Activated CD4-positive, alpha-beta T cell treated with anti-CD3 and anti-CD28 coated beads, Interleukin-10, Interleukin-2, amounts not matched to agents 100 ng/mL and 50 ng/mL, durations not matched to agents 16 hours and 8 hours (primary cell): ENCODE measurements around the gene SPATA32.

ENCODE experiments used
- DNase-seq: peaks from one replicate; pipeline ENCODE4 v3.0.0-alpha.2; 2020

Gene SPATA32

DNA sequence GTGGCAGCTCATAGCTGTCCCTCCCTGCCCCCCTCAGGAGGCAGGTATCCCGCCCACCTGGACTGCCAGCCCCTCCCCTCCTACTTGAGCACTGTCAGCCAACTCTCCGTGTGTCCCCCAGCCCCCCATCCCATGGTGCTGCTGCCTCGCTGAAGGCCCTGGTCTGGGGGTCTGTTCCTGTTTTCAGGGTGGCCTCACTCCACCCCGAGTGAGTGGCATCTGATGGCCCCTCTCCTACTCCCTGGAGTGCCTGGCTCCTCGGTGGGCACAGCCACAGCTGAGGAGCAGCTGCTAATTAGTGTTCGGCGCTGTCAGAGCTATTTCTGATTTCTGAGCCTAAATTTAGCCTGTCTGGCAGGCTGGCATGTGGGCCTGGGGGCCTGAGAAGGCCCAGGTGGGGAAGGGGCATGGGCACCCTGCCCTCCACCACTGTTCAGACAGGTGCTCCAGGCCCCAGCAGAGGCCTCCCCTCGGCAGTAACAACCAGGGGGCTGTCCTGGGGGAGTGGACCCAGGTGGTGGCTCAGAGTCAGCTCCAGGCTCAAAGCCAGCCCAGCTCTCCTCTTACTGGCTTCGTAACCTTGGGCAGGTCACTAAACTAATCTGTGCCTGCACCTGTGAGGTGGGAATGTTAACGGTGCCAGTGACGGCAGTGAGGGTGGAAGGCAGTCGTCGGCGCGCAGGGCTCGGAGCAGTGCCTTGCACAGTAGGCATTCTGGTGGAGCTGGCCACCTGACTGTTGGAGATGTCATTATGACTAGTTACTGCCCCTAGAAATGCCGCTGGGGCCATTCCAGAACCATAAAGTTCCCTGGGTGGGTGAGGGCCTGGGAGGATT is 33.8 kb downstream of the SPATA32 start:
- DNase-seq: peak; percentile 49

DNA sequence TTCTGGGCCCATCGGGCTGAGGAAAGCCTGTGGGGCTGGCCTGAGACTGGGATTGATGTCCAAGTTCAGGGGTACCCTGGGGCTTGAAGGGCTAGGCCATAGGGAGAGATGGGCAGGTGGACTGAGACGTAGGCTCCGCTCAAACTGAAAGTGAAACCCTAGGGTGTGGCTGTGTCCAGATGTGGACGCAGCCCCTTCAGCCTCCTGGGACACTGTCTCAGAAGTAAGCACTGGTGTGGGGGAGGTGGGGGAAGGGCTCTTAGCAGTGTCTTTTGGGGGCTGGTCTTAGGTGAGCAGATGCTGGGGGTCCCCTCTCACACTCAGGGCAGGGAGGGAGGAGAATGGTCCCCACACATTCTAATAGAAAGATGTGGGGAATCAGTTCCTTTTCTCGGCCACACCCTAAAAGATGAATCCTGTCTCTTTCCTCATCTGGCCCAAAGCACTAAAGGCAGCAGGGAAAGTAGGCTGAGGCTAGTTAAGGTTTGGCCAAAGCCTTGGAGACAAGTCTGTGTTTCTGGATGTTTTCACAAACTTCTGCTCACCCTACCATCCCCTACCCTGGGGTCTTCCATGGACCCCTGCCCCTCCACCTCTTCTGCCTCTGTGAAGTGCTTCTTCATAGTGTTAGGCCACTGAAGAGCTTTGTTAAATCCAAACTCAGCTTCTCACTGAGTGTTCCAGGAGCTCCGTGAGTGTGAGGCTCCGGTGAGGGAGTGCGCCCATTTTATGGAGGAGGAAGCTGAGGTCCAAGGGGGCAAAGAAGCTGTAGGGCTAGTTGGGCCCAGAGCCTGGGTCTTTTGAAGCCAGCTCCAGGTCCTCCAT is 34.6 kb downstream of the SPATA32 start:
- DNase-seq: peak; percentile 59

DNA sequence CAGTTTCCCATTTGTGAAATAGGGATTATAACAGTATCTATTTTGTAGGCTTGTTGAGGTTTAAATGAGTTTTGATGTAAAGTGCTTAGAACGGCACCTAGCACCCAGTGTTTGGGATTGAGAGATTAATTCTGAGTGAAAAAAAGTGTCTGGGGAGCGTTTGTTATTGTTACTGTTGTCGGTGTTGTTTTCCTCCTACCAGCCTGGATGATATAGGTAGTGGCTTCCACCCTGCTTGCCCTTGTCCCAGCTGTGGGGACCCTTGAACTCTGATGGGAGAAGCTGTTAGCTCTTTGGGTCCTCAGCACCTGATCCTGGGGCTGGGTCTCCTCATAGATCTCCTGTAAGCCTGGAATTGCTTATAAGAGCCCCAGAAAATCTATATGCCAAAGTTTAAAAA is 35.3 kb downstream of the SPATA32 start:
- DNase-seq: no peak

DNA sequence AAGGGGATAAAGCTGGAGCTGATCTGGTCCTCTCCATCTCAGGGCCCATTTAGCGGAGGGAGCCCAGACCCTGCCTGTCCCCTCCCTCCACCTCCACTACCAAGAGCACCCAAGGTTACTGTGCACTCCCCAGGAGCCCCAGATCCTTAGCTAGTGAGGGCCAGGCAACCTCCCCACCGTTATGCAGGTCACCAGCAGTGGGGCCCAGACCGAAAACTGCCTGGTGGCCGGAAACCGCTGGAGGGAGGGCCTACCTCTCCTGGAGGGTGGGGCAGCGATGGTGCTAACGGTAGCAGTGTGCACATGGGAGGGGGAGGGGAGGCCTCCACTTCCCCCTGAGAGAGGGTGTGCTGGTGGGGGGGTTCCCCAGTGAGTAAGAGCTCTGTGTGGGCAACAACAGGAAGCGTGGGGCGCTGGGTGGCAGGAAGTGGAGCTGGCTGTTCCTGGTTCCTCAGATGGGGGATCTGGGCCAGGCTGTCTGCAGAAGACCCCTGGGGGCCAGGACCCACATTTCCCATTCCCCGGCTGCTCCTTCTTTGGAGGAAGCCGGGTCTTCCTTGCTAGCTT is 35.8 kb downstream of the SPATA32 start:
- DNase-seq: peak; percentile 99

DNA sequence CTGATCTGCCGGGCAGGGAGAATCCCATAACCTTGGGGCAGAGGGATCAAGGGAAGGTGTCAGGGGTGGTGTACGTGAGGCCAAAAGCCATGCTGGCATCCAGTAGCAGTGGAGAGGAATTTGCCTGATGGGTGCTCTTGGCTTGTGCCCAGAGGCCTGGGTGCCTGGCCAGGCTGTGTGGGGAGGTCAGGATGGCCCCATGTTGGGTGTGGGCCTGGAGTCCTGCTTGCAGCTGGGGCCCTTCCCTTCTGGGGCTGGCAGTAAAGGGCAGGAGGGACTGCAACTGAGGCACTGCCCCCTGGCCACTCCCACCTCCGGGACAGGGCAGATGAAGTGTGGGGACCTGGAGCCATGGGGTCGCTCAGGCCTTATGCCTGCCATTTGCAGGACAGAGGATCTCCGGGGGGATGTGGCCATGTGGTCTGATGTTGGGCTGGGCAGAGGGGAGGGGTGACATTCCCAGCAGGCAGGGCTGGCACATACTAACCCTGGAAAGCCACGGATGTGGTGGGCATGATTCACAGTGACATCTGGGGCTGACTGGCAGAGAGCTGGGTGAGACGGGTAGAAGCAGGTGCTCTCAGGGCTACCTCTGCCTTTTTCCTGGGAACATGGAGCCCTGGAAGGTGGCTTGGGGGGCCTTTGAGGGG is 36.7 kb downstream of the SPATA32 start:
- DNase-seq: peak; percentile 82

DNA sequence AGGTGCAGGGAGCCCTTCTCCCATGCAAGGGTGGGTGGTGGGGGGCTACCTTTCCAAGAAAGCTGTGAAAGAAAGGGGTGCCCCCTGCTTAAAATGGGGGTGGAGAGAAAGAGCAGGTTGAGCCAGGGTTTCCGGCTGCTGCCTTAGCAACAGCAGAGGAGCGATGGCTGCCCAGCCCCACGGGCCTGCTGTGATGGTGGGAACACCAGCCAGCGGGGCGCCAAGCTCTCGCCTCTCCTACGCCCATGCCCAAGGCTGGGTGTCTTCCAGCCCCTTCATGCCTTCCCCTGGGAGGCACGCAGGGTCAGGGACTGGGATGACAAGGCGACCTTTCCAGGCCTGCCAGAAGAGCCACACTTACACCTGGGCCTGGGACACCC is 37.2 kb downstream of the SPATA32 start:
- DNase-seq: peak; percentile 56

DNA sequence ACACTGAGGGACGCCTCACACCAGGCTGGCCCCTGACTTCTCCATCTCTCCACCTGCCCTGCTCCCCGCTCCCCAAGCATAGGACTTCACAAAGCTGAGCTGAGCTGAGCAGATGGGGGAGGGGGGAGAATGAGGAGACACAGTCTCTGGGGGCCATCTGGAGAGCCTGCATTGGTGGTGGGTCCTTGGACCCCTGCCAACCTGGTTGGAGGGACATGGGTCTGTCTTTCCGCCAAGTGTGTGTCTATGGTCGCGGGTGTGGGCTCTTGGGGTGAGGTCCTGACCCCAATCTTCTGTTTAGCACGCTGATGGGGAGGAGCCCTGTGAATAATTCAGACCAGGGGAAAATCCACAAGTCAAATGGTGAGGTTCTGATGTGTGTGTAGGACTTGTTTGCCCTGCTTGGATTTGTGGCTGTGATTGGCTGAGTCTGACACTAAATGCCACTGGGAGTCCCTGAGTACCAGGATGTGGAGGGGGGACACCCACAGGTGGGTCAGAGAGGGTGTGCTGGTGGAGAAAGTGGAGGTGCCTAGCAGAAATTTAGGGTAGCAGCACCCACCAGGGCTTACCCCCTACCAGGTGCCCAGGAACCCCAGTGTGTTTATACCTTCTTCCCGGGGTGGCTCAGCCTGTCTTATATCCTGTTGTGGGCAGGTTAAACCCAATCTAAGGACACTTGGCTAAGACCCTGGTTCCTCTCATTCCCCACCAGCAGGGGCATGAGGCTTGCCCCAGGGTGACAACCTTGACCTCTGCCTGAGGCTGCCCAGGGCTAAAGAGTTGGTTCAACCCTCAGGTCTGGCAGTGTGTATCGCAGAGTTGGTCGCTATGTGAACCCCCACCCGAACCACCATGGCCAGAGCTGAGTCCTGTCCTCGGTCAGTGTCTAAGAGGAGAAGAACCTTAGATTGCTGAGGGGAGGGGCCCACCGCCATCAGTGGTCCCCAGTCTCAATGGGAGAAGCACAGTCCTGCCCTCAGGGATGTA is 38.1 kb downstream of the SPATA32 start:
- DNase-seq: peak; percentile 88

DNA sequence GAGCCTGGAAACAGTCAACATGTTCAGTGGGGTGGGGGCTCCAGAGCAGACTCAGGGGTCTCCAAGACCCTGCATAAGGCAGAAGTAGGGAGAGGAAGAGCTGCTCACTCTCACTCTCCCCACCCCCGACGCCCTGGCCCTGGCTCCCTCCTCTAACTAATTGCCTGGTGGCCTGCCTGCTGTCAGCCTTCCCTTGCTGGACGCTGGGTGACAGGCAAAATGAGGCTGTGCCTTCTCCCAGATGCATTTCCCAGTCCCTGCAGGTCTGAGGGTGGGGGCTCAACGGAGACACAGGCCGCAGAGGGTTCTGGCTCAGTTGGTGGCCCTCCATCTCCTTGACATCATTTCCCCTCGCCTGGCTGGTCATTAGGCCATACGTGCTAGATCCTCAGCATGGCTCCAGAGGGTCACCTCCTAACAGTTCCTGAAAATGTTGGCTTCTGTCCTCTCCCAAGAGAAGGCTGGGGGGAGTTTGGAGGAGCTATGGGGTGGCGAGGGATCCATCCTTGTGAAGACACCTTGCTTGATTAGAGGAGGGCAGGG is 38.8 kb downstream of the SPATA32 start:
- DNase-seq: peak; percentile 32

DNA sequence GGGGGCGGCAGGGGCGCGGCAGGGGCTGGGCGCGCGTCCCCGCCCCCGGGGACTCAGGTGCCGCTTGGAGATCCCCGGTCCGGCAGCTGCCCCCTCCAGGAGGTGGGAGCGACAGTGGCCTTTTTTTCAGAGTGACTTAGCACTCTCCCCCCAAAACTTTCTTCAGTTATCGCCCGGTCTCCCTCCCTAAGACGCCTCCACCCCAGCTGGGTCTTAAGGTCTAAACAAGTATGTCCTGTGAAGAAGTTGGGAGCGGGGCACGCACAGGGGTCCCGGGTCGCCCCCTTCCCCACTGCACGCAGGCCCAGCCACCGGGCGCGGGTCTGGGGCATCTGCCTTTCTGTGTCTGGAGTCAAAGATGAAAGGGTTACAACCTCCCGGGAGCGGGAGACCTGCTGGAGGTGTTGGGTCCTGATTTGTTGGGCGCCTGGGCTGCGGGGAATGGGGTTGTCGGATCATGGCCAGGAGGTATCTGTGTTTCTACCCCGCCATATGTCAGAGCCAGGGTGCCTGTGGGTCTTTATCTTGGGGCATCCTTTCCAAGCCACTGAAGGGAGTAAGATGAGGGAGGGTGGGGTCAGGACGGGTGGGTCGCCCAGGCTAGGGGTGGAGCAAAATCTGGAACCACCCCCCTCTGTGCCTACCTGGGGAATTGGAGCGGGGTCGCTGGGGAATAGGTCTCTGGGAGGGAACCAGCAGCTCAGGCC is 39.5 kb downstream of the SPATA32 start:
- DNase-seq: peak; percentile 81

DNA sequence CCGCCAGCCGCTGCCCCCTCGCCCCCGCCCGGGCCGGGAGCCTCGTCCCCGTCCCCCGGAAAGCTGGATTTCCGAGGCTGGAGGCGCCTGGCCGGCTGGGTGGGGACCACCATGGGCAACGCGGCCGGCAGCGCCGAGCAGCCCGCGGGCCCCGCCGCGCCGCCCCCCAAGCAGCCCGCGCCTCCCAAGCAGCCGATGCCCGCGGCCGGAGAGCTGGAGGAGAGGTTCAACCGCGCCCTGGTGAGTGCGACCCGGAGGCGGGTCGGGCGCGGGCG is 39.9 kb downstream of the SPATA32 start:
- DNase-seq: no peak

DNA sequence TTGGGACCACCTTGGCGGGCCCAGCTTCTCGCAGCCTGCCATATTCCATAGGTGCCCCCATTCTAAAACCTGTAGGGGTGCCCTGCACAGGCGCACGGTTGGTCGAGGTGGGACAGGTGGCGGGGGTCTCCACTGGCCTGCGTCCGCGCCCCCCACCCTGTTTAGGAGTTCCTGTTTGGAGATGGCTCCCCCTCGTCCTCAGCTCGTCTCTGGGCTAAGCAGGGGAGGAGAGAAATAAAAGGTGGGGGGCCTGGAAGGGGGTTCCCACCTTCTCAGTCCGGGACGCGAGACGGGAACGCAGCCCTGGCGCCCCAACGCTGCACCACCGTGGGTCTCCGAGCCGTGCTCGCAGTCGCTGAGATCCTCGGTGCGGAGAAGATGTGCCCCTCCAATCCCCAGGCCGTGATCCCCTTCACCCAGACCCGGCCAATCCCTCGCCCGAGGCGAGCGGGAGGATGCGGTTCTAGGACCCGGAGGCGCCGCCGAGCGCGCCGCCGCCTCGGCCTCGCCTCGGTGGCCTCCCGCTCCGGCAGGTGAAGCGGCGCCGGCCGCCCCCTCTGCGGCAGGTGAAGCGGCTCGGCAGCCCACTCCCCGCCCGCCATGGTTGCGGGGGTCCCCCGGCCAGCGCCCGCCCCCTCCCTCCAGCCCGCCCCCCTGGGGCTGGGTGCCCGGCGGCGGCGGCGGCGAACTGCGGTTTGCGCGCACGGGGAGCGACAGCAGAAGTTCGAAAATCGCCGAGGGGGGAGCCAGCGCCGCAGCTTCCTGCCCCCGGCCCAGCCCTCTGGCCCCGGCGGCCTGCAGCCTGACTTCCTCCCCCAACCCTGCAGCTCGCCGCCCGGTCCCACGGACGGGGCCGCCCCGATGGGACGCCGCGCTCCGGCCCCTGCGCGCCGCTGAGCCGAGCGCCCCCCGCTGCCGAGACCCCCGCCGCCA is 40.5 kb downstream of the SPATA32 start, which contains the start of gene FMNL1:
Gene FMNL1, plus strand, starts transcription at position 805 of the 933 bp plus-strand sequence. CDS start 240 bp downstream, outside the sequence.
- peak; percentile 76 for DNase-seq

DNA sequence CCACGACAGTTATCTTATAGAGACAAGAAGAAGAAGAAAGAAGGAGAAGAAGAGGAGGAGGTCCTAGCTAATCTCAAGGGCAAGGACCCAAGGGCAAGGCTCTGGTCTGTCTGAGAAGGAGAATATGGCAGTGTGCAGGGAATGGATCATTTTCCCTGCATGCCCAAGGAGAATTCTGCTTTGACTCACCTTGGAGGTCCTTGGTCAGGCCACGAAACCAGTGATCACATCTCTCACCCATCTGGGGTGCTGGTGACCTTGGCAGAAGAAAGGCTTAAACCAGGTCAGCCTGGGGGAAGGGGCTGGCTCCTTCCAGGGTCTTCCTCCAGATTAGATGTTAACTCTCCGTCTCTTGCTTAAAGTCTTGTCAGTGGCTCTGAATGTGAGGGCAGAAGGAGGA is 41.8 kb downstream of the SPATA32 start:
- DNase-seq: no peak

DNA sequence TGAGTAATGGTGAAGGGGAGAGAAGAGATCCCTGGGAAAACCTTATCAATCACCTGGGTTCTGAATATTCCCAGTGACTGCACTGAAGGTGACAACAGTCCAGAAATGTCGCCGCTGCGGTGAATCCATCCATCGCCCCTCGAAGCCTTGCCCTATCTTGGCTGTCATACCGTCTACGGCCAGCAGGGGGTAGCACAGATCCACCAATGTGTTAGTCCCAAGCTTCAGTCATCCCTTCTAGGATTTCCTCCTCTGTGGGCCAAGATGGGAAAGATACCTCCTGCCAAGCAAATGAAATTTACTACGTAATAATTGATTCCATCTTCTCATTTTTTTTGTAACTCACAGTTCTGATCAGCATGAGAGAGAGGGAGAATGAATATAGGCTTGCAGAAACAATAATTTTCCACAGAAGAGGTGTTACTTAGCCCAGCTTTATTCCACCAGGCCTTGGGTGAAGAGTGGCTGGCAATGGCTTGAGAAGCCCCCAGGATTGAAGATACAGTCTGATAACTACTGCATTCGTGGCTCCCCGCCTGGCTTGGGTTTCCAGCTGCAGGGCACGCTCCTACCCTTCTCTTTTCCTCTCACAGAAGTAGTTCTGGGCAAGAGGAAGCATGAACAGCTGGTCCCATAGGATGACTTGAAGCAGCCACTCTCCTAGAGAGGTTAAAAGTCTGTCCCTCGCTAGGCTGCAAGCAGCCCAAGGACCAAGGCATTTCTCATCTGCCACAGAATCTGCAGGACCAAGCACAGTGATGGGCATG is 42.8 kb downstream of the SPATA32 start:
- DNase-seq: peak; percentile 87
